Mucosa of rectum (tissue), 2 donors: ENCODE data around the gene FUS.
A peak's percentile ranks its signal among the peaks of the same experiment; 100 is the strongest.
"Not testable (repeated sequence)": the region's sequence is repeated elsewhere in the genome, so short reads cannot be mapped to it uniquely, and the experiment has no call there.

Source experiments
- H3K27ac ChIP-seq, 2 donors: one replicate each; pipeline ENCODE4 v1.7.0; 2013; ENCODE audit warnings: inconsistent platforms in 2 of 2, low read depth in 2 of 2, low read length in 2 of 2
- H3K27me3 ChIP-seq, 2 donors: one replicate each; pipeline ENCODE4 v1.7.0; 2013; ENCODE audit warnings: low read length in 2 of 2; ENCODE audit not compliant: control insufficient read depth in 2 of 2, insufficient read depth in 2 of 2
- H3K36me3 ChIP-seq, 2 donors: one replicate each; pipeline ENCODE4 v1.7.0; 2013; ENCODE audit warnings: low read length in 2 of 2; ENCODE audit not compliant: control insufficient read depth in 2 of 2, insufficient read depth in 2 of 2
- H3K4me1 ChIP-seq, 2 donors: one replicate each; pipeline ENCODE4 v1.7.0; 2013; ENCODE audit warnings: low read length in 2 of 2, mild to moderate bottlenecking in 1 of 2; ENCODE audit not compliant: control insufficient read depth in 2 of 2, insufficient read depth in 2 of 2
- H3K4me3 ChIP-seq, 2 donors: one replicate each; pipeline ENCODE4 v1.7.0; 2013; ENCODE audit warnings: low read length in 2 of 2
- H3K9ac ChIP-seq, 2 donors: one replicate each; pipeline ENCODE4 v1.7.0; 2013; ENCODE audit warnings: low read length in 2 of 2, low read depth in 1 of 2, mild to moderate bottlenecking in 1 of 2
- H3K9me3 ChIP-seq, 2 donors: one replicate each; pipeline ENCODE4 v1.7.0; 2013; ENCODE audit warnings: low read length in 2 of 2; ENCODE audit not compliant: control insufficient read depth in 2 of 2
- donor health status: healthy.
- donor health status: Normal muscosa, but diverticular disease.

Gene FUS

DNA sequence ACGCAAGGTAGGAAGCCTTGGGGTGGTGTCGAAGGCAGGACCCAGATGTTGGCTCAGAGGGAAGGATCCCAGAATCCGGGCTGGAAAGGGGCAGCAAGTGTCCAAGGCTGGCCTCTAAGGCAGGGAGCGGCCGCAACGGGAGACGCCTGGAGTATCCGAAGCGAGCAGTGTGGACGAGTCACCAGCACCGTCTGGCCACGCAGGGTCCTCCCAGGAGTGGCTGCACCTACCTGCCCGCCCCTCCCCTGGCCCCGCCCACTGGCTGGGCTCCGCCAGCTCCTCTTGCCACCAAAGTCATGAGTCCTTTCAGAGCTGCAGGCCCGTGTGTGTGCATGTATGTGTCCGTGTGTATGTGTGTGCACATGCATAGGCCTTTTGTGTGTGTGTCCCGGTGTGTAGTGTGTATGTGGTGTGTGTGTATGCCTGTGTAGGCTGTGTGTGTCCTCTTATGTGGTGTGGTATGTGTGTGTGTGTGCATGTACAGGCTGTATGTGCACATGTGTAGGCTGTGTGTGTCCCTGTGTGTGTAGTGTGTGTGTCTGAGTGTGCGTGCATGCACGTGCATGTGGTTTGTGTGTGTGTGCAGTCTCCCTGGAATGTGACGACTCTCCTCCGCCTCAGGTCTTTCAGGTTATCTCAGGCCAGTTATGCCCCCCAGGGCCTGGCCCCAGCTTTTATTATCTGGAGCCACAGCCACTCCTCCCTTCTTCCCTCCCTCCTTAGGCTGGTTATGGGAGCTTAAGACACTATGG is 44.2 kb upstream of the FUS start, which contains the start of gene PRSS8:
Gene PRSS8 (minus strand): TSS at position 193 of the 752 bp plus-strand sequence. CDS start 229 bp downstream, outside the sequence.
- Histone ChIP-seq H3K9ac (peak within 1 kb of the TSS; percentile 88 to 98), H3K4me3 (peak within 1 kb of the TSS; percentile 77 to 90), H3K4me1 (peaks cover 60 to 65% of the 10 kb centered on the region in 2 donors), H3K27ac (peak within 1 kb of the TSS; percentile 92 to 98), H3K9me3 (no peaks in the 10 kb centered on the region), H3K27me3 (no peaks in the 10 kb centered on the region), H3K36me3 (peaks cover 17 to 20% of the 10 kb centered on the region in 2 donors)

DNA sequence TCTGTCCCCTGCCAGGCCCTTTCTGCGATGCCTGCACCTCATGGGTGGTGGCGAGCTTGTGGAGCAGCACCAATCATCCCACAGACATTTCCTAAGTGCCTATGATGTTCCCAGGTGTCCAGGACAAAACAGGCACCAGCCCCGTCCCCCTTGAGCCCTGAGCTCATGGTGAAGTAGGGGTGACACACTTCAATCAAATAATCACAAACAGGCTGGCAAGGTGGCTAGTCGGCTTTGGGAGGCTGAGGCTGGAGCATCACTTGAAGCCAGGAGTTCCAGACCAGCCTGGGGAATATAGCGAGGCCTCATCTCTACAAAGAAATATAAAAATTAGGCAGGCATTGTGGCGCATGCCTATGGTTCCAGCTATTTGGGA is 43.7 kb upstream of the FUS start:
- Histone ChIP-seq H3K27ac (peak overlapping the region; percentile 92 to 98), H3K9me3 (no peaks in the 10 kb centered on the region), H3K4me1 (peaks cover 60 to 63% of the 10 kb centered on the region in 2 donors), H3K27me3 (no peaks in the 10 kb centered on the region), H3K4me3 (no peak overlapping the region), H3K9ac (peak overlapping the region in 1 of 2 donors; percentile 98), H3K36me3 (peaks cover 17 to 19% of the 10 kb centered on the region in 2 donors)

DNA sequence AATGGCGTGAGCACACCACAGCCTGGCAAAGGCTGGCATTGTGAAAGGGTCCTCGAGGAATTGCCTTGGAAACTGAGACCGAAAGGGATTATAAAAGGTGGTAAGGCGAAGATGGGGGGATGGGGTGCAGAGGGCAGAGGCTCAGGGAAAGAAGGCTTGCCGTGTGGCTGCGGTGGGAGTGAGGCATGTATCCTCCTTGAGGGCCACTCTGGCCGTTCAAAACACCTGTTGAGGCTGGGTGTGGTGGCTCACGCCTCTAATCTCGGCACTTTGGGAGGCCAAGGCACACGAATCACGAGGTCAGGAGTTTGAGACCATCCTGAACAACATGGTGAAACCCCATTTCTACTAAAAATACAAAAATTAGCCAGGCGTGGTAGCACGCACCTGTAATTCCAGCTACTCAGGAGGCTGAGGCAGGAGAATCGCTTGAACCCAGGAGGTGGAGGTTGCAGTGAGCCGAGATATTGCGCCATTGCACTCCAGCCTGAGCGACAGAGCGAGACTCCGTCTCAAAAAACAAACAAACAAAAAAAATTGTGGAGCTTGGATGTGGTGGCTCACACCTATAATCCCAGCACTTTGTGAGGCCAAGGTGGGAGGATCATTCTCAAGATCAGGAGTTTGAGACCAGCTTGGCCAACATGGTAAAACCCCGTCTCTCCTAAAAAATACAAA is 43.0 kb upstream of the FUS start:
- not testable (repeated sequence) for H3K27me3 ChIP-seq, H3K4me3 ChIP-seq, H3K9me3 ChIP-seq, H3K27ac ChIP-seq, H3K9ac ChIP-seq
- H3K36me3 ChIP-seq: peaks cover 14 to 15% of the 10 kb centered on the region in 2 donors
- peaks cover 60 to 63% of the 10 kb centered on the region in 2 donors for H3K4me1 ChIP-seq

DNA sequence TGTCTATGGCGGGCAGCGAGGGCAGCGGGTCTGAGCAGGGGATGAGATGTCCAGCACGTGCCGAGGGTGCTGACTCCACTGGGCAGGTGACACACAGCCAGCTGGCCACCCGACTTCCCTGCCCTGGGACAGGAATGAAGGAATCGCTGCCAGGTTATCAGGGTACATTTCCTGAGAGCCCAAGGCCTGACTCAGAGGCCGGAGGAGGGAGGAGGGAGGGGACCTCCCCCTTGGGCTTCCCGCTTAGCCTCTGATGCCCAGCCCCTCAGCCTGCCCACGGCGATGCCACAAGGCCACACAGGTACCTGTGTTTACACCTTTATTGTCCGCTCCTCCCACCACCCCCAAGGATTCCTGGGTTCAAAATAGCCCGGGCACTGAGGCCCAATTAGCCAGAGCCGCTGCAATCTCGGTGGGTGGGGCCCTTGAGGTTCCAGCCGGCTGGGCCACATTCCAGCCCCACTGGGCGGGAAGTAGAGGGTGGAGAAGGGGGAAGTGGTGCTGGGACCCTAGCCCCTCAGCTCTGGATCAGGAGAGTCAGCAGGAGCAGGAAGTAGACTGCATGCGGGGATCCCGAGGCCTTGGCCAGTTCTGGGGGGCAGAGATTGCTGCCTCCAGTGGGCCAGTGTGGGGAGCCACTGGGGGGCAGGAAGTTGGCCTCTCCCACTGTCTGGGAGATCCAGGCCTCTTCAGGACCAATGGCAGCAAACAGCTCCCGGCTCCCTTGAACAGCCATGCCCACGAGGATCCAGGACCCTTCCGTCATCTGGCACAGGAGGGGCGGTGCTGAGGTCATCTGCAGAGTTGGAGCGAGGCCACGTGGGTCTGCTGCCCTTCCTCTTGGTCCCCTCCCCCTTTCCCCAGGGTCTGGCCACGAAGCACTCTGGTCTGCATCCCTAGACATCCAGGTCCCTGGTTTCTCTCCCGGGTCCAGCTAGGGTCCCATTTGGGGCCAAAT is 41.0 kb upstream of the FUS start:
- Histone ChIP-seq H3K4me1 (peaks cover 48 to 49% of the 10 kb centered on the region in 2 donors), H3K27me3 (no peaks in the 10 kb centered on the region), H3K9ac (peak overlapping the region; percentile 60 to 67), H3K4me3 (peak overlapping the region; percentile 41 to 47), H3K36me3 (no peaks in the 10 kb centered on the region), H3K9me3 (no peaks in the 10 kb centered on the region), H3K27ac (peak overlapping the region; percentile 86)

DNA sequence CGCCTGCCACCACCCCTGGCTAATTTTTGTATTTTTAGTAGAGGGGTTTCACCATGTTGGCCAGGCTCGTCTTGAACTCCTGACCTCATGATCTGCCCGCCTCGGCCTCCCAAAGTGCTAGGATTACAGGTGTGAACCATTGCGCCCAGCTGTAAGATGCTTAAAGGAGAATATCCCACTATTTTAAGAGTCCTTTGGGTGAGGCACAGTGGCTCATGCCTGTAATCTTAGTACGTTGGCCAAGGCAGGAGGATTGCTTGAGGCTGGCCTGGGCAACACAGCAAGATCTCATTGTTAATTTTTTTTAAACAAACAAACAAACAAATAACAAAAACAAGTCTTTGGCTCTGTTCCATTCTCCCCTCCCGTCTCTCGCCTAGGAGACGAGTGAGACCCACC is 38.9 kb upstream of the FUS start:
- peak overlapping the region in 1 of 2 donors; percentile 63 for H3K9ac ChIP-seq
- not testable (repeated sequence) for H3K9me3 ChIP-seq, H3K27me3 ChIP-seq, H3K4me3 ChIP-seq, H3K36me3 ChIP-seq
- H3K27ac ChIP-seq: peak overlapping the region; percentile 86 to 91
- peaks cover 39% of the 10 kb centered on the region in 2 donors for H3K4me1 ChIP-seq

DNA sequence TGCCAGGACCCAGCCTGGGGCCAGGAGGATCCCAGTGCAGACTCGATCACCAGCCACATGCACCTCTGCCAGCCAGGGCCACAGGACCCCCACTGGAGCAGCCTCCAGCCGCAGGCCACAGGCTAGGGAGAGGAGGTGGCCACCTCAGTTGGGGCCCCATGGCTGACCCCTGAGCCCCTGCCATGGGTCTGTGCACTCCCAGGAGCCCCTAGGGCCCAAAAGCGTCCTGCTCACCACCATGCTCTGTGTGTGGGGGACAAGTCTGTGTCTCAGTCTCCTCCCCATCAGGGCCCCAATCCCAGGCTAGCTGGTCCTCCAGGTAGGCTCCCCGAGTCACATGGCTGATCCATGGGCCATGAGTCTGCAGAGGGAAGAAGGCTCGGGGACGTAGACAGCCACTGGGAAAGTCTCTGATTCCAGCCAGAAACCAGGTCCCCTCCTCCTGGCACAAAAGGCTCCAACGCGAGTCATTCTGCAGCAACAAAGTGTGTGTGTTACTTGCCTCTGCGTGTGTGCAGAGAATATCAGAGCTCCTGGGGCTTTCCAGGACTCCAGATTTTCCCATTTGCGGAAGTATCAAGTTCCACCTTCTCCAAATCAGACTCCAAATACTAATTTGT is 38.3 kb upstream of the FUS start:
- H3K27ac ChIP-seq: peak overlapping the region; percentile 86 to 91
- peak overlapping the region; percentile 53 to 69 for H3K4me3 ChIP-seq
- peaks cover 35 to 36% of the 10 kb centered on the region in 2 donors for H3K4me1 ChIP-seq
- no peaks in the 10 kb centered on the region for H3K36me3 ChIP-seq
- H3K9ac ChIP-seq: peak overlapping the region; percentile 63 to 65
- H3K27me3 ChIP-seq: no peaks in the 10 kb centered on the region
- H3K9me3 ChIP-seq: no peaks in the 10 kb centered on the region

DNA sequence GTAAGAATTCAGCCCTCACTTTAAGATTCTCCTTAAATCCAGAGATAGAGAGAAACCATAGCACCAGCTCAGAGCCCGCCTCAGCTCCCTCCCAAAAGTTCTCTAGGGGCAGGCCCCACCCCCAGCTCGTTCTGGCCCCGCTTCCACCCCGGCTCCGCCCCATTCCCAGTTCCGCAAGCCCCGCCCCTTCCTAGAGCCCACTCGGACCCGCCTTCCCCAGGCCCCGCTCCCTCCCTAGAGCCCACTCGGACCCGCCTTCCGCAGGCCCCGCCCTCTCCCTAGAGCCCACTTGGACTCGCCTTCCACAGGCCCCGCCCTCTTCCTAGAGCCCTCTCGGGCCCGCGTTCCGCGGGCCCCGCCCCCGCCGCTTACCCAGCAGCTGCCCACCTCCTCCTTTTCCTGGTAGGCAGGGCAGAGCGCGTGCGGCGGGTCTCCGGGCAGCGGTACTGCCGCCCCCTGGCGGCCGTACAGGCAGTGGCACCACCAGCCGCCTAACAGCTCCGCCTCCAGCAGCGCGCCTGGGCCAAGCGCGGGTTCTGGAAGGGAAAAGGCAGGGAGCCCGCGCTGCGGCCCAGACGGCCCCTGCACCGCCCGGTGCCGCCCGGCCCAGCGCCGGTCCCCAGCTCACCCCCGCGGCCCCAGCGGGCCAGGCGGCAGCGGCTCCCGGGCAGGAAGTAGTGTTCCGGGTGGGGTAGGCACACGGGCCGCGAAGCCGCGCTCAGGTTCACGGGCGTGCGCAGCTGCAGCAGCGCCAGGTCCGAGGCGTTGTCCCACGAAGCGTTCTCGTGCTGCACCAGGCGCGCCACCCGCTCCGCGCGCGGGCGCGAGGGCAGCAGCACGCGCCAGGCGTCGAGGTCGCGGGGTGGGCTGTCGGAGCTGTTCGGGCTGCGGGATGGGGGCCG is 37.6 kb upstream of the FUS start:
- no peaks in the 10 kb centered on the region for H3K9me3 ChIP-seq
- peaks cover 33 to 36% of the 10 kb centered on the region in 2 donors for H3K4me1 ChIP-seq
- H3K4me3 ChIP-seq: peak overlapping the region; percentile 63 to 69
- no peaks in the 10 kb centered on the region for H3K36me3 ChIP-seq
- H3K9ac ChIP-seq: peak overlapping the region; percentile 75
- H3K27ac ChIP-seq: peak overlapping the region; percentile 86 to 91
- H3K27me3 ChIP-seq: no peaks in the 10 kb centered on the region

DNA sequence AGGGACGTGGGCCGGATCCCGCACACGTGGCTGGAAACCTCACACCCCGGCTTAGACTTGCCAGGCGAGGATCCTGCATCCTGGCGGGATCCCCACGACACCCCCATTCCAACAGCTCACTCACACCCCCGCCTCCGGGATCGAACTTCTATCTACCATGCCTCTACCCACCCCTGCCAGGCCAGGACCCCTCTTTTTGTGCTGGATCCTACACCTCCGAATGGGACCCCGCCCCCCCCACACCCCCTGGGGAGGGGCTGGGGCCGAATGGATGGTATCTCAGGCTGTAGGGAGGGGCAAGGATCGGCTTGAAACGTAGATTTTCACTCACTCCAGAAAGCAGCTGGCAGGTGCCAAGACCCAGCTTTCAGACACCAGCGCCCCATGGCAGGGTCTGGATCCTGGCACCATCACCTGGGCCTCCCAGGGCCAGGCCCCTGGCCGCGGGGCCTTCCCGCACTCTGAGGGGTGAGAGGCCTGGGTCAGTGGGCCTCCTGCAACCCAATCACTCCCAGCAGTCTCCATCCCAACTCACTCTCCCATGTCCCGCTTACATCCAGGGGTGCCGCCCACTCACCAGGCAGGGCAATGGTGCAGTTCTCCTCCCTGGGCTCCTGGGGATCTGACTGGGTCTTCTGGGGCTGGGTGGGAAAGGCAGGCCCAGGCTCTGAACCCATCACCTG is 36.8 kb upstream of the FUS start:
- Histone ChIP-seq H3K9me3 (no peaks in the 10 kb centered on the region), H3K4me1 (peaks cover 33 to 39% of the 10 kb centered on the region in 2 donors), H3K27me3 (no peaks in the 10 kb centered on the region), H3K36me3 (no peaks in the 10 kb centered on the region), H3K27ac (peak overlapping the region; percentile 73 to 91), H3K9ac (peak overlapping the region in 1 of 2 donors; percentile 75), H3K4me3 (peak overlapping the region; percentile 54 to 63)
